ENCODE measurements around the gene AP1S1. TPM values are rescaled to one million over a fixed set of nuclear protein-coding genes. Genes with fewer than 3 reads are reported as not detected.
A peak's percentile ranks its signal among the peaks of the same experiment; 100 is the strongest.

Gene AP1S1
- total and polyA plus RNA-seq, 2 of the 13 experiments (the other 11 are each of a cell fraction or from before 2014, with no cell fraction given), result 57.5 to 68.1 TPM

DNA sequence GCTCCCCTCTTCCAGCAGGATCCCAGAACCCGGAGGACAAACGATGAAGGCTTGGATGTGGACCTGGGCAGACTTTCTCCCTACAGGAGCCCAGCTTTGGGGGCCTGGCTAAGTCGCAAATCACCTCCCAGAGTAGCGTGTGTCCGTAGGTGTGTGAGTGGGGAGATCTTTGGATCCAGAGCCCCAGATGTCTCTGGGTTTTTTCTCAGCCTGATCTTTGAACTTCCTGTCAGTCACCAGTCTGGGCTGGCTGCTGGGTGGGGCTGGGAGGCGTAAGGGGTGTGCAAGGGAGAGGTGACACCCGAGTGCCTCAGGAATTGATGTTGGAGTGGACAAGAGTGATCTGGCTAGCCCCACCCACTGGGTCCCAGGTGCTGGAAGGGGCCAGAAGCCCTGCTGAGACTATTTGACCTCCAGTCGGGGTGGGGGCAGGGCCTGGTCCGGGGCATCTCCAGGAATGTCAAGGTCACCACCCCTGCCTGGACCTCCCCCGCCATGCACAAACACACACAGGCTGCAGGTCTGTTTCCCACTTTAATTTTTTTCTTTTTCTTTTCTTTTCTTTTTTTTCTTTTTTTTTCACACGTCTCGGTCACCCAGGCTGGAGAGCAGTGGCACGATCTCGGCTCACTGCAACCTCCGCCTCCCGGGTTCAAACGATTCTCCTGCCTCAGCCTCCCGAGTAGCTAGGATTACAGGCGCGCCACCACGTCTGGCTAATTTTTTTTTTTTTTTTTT lies 46.8 kb downstream of the AP1S1 start, which contains the start of gene MOGAT3 (continued):
- TF ChIP-seq, protein P1, sequence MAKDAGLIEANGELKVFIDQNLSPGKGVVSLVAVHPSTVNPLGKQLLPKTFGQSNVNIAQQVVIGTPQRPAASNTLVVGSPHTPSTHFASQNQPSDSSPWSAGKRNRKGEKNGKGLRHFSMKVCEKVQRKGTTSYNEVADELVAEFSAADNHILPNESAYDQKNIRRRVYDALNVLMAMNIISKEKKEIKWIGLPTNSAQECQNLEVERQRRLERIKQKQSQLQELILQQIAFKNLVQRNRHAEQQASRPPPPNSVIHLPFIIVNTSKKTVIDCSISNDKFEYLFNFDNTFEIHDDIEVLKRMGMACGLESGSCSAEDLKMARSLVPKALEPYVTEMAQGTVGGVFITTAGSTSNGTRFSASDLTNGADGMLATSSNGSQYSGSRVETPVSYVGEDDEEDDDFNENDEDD (CRISPR knock-in tag; IDR thresholded peaks at IDR 0.05; ENCODE audit: borderline replicate concordance), result peak; percentile 67; the same call in 1 of the 2 replicates
- TF ChIP-seq ZFYVE20 (CRISPR knock-in tag; IDR thresholded peaks at IDR 0.05; ENCODE audit: borderline replicate concordance, low read depth), result no peak
- TF ChIP-seq, protein P2, sequence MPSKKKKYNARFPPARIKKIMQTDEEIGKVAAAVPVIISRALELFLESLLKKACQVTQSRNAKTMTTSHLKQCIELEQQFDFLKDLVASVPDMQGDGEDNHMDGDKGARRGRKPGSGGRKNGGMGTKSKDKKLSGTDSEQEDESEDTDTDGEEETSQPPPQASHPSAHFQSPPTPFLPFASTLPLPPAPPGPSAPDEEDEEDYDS (CRISPR knock-in tag; IDR thresholded peaks at IDR 0.05), result peak; percentile 89
- TF ChIP-seq SIN3A (IDR thresholded peaks at IDR 0.05; ENCODE audit: borderline replicate concordance, low read depth, low read length), result peak; percentile 53; the same call in 1 of the 2 replicates
- TF ChIP-seq ZFAT (CRISPR knock-in tag; conservative IDR thresholded peaks at IDR 0.05), result no peak
- TF ChIP-seq NCOR1 (IDR thresholded peaks at IDR 0.05; ENCODE audit: borderline replicate concordance, low read length), result peak; percentile 90; the same call in 1 of the 2 replicates
- peak; percentile 91 to 95 for TF ChIP-seq POLR2A (IDR thresholded peaks at IDR 0.05; ENCODE audit: insufficient read depth in 1 of 2, low read depth in 2 of 2, low read length in 2 of 2)
- peak; percentile 51 for TF ChIP-seq PRPF4 (IDR thresholded peaks at IDR 0.05; ENCODE audit: low read depth, low read length, poor library complexity, severe bottlenecking)
- TF ChIP-seq, protein P3, sequence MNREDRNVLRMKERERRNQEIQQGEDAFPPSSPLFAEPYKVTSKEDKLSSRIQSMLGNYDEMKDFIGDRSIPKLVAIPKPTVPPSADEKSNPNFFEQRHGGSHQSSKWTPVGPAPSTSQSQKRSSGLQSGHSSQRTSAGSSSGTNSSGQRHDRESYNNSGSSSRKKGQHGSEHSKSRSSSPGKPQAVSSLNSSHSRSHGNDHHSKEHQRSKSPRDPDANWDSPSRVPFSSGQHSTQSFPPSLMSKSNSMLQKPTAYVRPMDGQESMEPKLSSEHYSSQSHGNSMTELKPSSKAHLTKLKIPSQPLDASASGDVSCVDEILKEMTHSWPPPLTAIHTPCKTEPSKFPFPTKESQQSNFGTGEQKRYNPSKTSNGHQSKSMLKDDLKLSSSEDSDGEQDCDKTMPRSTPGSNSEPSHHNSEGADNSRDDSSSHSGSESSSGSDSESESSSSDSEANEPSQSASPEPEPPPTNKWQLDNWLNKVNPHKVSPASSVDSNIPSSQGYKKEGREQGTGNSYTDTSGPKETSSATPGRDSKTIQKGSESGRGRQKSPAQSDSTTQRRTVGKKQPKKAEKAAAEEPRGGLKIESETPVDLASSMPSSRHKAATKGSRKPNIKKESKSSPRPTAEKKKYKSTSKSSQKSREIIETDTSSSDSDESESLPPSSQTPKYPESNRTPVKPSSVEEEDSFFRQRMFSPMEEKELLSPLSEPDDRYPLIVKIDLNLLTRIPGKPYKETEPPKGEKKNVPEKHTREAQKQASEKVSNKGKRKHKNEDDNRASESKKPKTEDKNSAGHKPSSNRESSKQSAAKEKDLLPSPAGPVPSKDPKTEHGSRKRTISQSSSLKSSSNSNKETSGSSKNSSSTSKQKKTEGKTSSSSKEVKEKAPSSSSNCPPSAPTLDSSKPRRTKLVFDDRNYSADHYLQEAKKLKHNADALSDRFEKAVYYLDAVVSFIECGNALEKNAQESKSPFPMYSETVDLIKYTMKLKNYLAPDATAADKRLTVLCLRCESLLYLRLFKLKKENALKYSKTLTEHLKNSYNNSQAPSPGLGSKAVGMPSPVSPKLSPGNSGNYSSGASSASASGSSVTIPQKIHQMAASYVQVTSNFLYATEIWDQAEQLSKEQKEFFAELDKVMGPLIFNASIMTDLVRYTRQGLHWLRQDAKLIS (CRISPR knock-in tag; IDR thresholded peaks at IDR 0.05), result peak; percentile 55; the same call in 1 of the 2 replicates
- TF ChIP-seq KDM2A (CRISPR knock-in tag; IDR thresholded peaks at IDR 0.05; ENCODE audit: borderline replicate concordance, low read depth), result peak; percentile 38; the same call in 1 of the 2 replicates
- no peak for TF ChIP-seq JARID2 (CRISPR knock-in tag; IDR thresholded peaks at IDR 0.05; ENCODE audit: insufficient replicate concordance)
- TF ChIP-seq RXRB (CRISPR knock-in tag; IDR thresholded peaks at IDR 0.05; ENCODE audit: borderline replicate concordance), result peak; percentile 89
- peak; percentile 100 for TF ChIP-seq ZKSCAN5 (CRISPR knock-in tag; IDR thresholded peaks at IDR 0.05)
- no peak for TF ChIP-seq TRAFD1 (CRISPR knock-in tag; IDR thresholded peaks at IDR 0.05; ENCODE audit: borderline replicate concordance)
- peak; percentile 26 for TF ChIP-seq YY1 (IDR thresholded peaks at IDR 0.05; ENCODE audit: insufficient read depth, insufficient replicate concordance, low read depth, low read length)
- no peak; the same call in 1 of the 2 replicates for TF ChIP-seq CSRNP1 (CRISPR knock-in tag; IDR thresholded peaks at IDR 0.05)
- TF ChIP-seq ZMYM2 (CRISPR knock-in tag; IDR thresholded peaks at IDR 0.05), result peak; percentile 38; the same call in 1 of the 2 replicates
- TF ChIP-seq GZF1 (CRISPR knock-in tag; IDR thresholded peaks at IDR 0.05), result peak; percentile 60; the same call in 1 of the 2 replicates
- TF ChIP-seq ZNF737 (CRISPR knock-in tag; IDR thresholded peaks at IDR 0.05; ENCODE audit: borderline replicate concordance), result 0 out of 2 replicates have a peak, but pooled peaks have one; percentile 7
- peak; percentile 95 for TF ChIP-seq ERF (CRISPR knock-in tag; IDR thresholded peaks at IDR 0.05)

Data from HepG2 (cell line).